Dermis microvascular lymphatic vessel endothelial cell (primary cell): ENCODE data around the gene UBE2O. TPM values are rescaled to one million over a fixed set of nuclear protein-coding genes. Genes with fewer than 3 reads are reported as not detected.

Experiments used
- DNase-seq, 2 donors: peaks; one replicate each; pipeline versions ENCODE4 v3.0.0 to v3.0.0-alpha.2; 2010; ENCODE audit warnings: low read depth in 2 of 2
- total RNA-seq: library from RNA; depleted of rRNA; stranded (reverse); fragments of >200 nt; gene quantifications from 2 replicates; pipeline ENCODE4 v1.2.1, GENCODE V29; 2014

Gene UBE2O
- total RNA-seq, 1 donor from 2014 or later: 12.7 TPM

DNA sequence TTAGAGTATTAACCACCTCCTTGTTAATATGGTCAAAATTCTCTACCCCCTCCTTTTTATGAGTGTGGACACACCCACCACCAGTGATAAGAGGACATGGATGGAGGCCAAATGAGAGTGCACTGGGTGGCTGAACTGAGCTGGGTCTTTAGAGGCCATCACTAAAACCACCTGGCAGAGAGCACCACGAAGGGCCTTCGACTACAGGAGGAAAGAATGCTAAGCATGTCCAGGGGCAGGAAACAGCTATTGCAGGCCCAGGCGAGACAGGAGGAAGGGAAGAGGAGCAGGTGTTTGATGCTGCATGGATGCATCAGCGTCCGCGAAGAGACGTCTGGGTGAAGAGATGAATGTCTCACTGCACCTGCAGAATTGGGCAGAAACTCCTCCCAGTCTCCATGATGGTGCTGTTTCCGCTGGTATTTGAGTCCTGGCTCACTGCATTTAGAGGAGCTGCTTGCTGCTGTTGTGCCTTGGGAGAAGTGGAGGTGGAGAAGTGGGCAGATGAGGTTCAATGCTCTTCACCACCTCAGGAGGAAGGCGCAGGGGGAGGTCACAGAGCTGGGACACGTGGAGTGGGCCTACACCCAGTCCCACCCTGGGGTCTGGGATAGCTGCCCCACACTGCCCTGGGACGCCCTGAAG is 35.3 kb downstream of the UBE2O start:
- peak in 1 of 2 donors; percentile 21 for DNase-seq

DNA sequence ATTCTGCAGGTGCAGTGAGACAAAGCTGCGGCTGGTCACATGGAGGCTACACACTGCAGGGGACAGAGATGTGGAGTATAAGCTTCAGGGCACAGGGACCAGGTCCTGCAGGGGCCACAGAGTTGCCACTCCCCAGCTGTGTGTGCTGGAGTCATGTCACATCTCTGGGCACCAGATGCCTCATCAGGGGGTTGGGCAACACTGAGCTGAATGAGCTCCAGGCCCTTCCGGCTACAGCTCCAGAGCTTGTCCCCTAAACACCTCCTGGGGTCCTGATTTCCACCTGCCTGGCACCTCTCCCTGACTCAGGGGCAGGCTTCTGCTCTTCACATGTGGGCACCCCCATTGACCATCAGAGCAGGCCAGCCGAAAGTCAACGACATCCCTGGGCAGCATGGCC is 36.1 kb downstream of the UBE2O start:
- DNase-seq: no peak

DNA sequence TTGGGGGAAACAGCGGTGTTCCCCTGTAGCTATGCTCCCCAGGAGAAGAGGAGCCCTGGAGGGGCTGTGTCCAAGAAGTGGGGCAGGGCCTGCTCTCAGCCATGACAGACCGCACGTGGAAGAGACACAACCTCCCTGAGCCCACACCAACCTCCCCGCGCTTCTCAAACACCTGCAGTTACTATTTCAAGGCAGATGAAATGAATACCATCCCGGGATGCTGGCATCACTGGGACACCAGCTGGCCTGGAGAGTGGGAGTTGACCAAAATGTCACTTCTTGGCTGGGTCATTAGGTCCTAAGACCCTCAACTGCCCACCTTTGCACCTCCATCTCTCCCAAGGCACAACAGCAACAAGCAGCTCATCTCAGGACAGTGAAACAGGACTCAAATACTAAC is 36.5 kb downstream of the UBE2O start:
- DNase-seq: no peak

DNA sequence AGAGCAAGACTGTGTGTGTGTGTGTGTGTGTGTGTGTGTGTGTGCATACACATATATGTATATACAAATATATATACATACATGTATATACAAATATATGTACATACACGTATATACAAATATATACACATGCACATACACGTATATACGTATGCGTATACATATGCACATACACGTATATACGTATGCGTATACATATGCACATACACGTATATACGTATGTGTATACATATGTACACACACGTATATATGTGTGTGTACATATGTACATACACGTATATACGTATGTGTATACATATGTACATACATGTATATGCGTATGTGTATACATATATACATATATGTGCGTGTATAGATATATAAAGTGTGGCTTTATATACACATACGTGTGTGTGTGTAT is 37.2 kb downstream of the UBE2O start:
- DNase-seq: no peak

DNA sequence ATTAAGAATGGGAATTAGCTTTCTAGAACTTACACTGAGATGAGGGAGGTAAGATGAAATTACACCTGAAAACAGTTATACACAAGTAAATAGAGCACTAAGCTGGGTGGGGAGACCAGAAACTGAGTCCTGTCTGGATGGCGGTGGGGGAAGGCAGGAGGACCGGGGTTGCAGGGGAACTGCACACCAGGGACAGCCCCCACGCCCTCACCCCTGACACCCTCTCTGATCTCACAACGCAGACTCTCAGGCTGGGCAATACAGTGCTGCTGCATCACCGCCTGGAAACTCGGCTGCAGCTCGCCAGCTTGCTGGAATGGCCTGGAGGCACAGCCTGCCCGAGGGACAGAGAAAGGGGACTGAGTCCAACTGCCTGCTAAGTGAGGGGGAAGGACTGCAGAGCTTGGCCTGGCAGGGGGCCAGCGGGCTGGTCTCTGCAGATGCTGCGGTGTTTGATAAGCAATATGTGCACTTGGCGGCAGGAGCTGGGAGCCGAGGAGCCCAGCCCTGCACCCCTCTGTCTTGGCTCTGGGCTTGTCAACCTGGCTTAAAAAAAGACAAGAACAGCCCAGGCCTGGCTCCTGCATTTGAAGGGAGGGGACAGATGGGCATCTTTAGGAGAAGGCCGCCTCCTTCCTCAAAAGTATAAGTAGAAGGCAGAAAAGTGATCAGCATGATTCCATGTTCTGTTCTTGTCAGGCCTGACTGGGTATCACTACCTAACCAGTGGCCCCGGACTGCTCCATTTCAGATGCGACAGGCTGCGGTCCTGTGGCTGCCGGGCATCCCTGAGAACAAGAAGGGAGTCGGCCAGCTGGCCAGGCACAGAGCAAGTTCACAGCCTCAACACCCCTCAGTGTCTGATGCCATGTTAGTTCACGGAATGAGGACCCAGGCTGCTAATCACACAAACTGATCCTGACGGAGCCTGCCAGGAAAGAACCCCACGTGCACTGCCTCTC is 38.3 kb downstream of the UBE2O start:
- peak in 1 of 2 donors; percentile 35 for DNase-seq

DNA sequence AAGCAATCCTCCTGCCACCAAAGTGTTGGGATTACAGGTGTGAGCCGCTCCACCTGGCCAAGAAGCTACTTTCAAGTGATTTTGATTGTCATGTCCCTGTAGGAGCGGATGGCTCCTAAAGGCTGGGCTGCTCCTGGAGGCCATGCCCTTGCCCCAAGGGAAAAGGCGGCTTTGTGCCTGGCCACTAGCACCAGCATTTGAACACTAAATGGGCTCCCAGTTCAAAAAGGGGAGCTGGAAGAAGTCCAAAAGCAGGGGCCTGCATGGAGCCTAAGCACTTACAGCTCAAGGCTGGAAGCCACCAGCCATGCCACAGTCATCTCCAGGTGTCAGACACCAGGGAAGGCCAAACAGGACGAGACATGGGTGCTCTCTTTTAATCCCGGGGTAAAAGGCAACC is 41.7 kb downstream of the UBE2O start:
- no peak for DNase-seq

DNA sequence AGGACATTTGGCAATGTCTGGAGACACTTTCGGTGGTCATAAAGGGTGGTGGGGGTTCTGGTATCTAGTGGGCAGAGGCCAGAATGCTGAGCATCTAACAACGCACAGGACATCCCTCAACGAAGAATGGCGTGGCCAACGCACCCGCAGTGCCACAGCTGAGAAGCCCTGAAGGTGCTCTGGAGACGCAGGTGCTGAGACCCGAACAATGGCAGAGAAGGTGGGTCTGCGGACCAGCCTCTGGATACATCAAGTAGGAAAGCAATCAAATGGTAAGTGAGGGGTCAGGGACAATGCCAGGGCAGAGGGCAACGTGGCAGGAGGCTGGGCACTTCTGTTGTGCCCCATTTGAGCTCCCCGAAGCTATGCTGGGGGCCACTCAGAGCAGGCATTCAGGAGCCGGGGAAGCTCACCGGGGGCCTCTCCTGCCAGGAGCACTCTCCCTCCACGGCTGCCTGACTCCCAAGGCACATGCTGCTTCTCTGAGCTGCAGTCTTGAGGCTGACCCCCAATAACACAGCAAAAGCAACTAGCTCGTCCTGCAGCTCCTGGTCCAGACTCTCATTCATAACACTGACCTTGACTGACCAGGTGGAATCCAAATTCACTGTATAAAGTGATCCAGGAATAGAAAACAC is 42.5 kb downstream of the UBE2O start:
- no peak for DNase-seq

DNA sequence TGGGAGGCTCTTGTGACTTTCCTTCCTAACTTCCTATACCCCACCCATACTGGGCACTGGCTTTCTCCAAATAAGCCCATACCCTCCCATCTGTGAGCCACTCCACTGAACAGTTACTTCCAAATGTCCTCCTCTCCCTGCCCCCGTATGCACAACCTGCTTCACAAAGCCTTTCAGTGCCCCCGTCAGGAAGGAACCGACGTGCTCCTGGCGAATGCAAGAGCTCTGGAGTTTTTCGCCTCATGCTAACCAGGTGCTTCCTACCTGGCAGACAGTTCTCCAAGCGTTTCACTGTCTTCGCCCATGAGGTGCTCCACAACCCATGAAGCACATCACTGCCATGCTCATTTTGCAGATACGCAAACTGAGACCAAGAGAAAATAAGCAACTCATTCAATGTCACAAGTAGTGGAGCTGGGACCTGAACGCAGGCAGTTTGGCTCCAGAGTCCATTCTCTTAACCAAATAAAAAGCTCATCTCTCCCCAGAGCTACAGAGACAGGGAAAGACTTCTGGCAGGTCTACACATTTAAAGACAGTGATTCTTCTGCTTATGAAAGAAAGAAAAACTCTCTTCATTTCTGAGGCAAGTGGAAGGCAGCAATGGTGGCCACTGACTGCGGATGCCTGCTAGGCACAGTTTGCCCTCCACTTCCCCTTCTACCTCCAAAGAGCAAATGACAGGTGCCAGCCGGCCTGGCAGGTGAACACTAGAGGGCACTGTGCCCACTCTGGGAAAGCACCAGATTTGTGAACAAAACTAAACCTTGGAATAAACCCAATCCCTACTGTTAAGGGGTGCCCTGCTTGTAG is 44.7 kb downstream of the UBE2O start:
- DNase-seq: peak in 1 of 2 donors; percentile 64

DNA sequence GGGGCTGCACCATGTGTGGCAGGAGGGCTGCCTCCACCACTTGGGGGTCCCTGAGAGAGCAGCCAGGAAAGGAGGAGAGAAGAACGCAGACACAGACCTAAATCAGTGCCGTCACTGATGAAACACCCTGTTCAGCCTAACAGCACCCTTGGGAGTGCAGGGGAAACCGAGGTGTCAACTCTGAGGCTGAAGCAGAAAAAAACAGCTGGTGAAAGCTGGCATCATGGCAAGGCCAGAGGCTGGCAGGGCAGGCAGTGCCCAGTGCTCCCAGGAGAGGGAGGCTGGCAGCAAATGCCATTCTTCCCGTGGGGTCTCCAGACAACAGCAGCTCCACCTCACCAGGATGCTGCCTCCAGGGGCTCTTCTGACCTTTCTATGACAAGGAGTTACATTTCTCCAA is 45.4 kb downstream of the UBE2O start:
- DNase-seq: no peak

DNA sequence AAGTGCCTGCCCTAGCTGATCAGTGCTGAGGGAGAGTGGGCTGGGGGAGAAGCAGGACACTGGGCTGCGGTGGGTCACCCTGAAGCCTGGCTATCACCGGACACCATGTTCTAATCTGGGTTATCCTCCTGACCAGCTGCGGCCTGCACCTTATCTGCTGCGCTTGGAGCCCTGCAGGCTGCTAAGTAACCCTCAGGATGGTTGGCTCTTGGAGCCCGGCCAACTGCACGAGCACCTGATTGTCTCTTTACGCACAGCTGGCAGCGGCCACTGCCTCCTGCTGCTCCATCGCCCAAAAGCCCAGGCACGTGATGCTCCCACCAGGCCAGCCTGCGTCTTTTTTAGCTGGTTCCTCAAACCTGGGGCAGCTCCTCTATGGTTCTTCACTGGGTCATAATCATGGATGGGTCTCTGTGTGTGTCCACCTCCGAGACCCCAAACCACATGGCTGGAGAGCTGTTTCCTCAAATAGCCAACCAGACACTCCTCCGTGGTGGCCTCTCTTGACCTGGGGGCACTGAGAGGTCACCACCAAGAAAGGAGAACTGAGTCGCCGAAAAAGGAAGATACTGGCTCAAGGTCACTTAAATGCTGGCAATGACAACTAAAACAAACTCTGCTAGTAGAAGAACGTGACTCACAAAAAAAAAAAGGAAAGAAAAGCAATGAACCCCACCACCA is 46.8 kb downstream of the UBE2O start:
- no peak for DNase-seq

DNA sequence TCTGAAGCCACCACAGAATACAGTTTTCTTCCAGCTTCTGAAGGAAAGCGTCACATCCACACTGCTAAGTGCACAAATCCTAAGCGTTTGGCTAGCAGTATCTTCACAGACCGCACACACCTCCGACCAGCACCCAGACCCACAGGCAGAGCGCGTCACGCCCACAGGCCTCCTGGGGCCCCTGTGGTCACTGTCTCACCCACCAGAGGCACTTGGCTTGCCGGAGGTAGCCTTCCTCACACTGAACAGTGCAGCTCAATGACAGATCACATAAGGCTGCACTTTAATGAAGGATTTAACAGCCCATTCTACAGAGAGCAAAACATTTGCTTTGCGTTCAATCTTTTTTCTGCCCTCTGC is 47.4 kb downstream of the UBE2O start:
- no peak for DNase-seq

DNA sequence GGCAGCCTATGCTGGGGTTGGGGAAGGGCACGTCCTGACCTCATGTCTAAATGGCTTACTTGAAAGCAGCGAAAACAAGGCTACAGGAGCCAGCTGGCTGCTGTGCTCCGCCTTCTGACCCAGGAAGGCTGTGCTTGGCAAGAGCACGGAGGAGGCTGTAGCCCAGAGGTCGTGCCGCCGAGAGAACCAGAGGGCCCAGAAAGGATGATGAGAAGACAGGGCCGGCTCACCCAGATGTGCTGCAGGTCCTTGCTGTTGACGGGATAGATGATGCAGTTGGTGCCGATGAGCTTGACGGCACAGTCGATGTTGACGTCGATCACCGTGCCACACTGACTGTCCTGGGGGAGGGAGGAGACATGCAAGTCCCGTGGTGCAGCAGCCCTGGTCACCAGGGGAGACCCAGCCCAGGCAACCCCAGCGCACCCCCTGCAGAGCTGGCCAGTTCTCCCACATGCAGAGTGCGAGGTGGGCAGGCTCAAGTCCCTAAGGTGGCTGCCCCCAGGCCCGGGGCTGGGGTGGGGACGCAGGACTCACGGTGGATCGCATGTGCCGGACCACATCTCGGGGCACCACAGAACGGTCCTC is 47.9 kb downstream of the UBE2O start:
- DNase-seq: no peak

DNA sequence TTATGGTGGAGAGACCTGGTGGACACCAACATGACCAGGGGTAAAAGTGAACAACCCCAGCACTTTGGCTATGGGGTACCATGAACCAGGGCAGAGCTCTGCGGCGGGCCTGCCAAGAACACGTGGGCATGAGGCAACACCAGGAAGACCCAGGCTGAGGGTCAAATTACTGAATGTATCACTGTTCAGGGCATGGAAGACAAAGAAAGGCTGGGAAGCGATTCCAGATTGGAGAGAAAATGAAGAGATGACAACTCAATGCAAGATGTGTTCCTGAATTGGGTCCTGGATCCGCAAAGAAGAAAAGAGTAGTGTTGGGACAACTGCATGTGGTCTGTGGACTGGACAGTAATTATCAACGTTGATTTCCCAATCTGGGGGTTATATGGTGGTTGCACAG is 48.7 kb downstream of the UBE2O start:
- no peak for DNase-seq

DNA sequence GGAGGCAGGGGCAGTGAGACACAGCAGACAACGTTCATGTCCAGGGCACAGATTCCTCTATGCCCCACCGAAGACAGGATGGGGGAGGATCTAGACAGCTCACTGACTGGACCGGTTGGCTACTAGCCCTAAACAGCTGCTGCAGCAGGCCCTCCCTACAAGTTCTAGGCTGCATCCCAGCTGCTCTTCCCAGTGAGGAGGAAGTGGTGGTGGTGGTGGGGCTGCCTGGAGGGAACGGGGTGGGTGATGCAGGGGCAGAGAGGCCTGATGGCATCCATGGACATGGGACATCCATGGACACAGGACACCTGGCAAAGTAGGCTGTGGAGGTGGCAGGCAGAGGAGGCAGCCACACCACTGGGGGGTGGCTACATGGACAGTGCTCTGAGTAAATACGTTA is 50.2 kb downstream of the UBE2O start:
- no peak for DNase-seq

DNA sequence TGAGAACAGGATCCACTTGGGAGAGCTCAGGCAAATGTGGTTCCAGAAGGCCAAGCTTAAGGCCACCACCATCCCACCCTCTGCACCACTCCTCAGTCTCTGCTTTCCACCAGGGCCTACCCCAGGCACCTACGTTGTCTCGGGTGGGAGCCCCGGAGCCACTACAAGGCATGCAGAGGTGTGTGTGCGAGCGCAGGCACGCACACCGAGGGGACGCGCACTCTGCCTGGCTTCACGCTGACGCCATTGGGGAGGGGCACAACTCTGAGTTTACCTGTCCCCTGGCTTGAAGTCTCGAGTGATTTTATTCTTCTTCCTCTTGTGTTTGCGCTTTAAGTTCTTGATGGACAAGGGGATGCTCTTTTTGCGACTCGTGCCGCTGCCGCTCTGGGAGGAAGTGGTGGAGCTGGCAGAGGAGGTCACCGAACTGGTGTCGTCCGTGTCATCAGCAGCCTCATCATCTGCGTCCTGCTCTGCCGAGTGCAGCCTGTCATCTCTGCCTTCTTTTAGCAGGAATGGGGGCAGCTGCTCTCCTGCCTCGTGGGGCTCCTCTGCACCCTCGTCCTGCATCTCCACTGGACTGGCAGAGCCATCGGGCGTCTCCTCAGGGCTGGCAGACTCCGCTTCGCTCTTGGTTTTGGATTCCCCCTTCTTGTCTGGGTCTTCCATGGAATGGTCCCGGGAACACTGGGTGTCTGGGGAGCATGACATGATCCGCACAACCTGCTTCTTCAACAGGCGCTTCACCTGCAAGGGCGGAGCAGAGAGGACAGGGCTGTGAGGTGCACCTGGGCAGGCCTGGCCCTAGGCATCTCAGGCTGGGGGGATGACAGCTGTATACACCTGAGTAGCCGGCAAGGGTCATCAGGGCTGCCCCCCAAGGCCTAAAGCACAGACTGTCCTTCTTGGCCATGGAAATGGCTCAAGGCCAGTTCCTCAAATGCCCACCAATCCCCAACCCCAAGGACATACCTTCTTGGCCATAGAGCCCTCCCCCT is 53.5 kb downstream of the UBE2O start:
- no peak for DNase-seq

DNA sequence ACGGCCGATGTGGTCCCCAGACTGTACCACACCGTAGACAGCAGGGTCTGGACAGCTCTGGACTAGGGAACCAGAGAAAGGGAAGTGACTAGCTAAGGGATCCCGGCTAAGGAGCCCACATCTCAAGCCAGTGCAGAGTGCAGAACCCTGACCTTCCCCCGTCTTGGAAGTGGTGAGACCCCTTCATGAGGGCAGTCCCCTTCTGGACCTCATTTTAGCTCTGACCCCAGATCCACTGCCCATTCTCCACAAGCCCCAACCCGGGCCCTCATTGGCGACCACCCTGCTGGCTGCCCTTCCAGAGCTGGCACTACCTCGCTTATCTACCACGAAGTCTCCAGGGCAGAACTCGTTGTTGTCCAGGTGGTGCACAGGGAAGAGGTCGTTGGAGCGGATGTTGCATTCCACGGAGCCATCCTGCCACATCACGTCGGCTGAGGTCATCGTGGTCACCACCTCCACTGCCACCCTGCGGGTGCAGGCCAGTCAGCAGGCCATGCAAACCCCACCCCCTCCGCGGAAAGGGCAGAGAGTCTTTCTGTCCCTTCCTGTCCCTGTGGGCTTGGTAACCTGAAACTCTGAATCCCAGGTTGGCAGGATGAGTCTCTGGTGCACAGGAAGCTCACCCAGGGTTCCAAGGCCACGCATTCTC is 54.3 kb downstream of the UBE2O start:
- no peak for DNase-seq

DNA sequence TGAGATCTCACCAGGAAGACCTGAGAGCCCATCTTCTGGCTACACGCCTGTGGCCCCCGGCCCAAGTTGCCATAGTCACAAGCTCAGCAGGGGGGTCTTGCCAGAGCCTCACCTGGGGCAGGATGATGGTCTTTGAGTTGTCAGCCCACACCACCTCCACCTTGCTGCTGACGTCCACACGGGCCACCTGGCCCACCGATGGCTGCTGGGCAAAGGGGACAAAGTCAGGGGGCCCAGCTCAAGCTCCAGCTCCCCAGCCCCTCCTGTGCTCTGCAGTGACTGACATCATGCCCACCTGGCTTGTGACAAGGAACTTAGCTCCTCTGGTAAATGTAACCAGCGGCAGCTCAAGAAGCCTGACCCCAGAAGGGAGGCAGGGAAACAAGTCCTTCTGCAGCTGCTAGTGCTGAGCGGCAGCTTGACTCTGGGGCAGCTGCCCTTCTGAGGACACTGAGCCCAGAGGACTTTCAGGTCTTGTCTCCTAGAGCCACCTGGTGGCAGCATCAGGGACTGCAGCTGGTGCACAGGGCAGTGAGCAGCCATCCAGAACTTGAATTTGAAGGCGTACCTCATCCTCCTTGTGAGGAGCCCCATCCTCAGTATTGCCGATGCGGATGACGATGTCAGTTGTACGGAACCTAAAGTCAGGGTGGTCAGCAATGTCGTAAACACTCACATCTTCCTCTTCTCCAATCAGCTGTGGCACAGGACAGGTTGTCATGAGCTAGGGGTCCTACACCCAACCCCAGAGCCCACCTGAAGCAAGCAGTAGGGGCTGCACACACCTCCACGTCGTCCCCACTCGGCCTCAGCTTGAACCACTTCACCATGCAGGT is 55.0 kb downstream of the UBE2O start:
- DNase-seq: peak; percentile 77 to 86

DNA sequence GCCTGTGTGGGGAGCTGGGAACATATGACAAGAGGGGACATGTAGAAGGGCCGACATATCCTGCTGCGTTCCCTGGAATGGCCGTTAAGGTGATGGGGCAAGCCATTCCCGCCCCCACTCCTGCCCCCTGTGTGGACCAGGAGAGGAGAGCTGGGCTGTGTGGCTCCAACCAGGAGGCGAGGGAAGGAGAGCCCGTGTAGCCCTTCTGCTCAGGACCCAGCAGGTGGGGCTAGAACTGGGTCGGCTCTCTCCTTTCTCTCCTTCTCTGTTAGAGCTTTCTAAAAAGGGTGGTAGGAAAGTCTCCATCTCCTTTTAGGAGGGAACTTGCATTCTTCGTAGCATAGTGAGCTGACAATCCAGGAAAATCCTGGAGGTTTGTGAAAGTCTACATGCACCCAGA is 55.8 kb downstream of the UBE2O start:
- DNase-seq: no peak
